ENCODE results near the gene ATXN7L2.

Gene ATXN7L2

GRCh38 chr1:109478806-109479205, 4.9 kb upstream of the ATXN7L2 start:
- no peak overlapping the region for H3K27ac ChIP-seq
- no peak for TF ChIP-seq CTCF (conservative IDR thresholded peaks at IDR 0.05)

GRCh38 chr1:109479311-109479710, 4.4 kb upstream of the ATXN7L2 start:
- H3K27ac ChIP-seq = no peak overlapping the region
- no peak for TF ChIP-seq CTCF (conservative IDR thresholded peaks at IDR 0.05)

GRCh38 chr1:109479901-109480300, 3.8 kb upstream of the ATXN7L2 start:
- no peak overlapping the region for H3K27ac ChIP-seq
- TF ChIP-seq CTCF (conservative IDR thresholded peaks at IDR 0.05) = no peak

GRCh38 chr1:109481646-109482045, 2.1 kb upstream of the ATXN7L2 start:
- TF ChIP-seq CTCF (conservative IDR thresholded peaks at IDR 0.05) = no peak
- H3K27ac ChIP-seq = no peak overlapping the region

GRCh38 chr1:109482242-109482641, 1.5 kb upstream of the ATXN7L2 start:
- no peak for TF ChIP-seq CTCF (conservative IDR thresholded peaks at IDR 0.05)
- H3K27ac ChIP-seq = no peak overlapping the region

GRCh38 chr1:109482791-109483671, 674 bp upstream of the ATXN7L2 start:
- peak overlapping the region; percentile 81; the same call in 1 of the 2 replicates for H3K27ac ChIP-seq
- TF ChIP-seq CTCF (conservative IDR thresholded peaks at IDR 0.05) = no peak

- H3K27ac ChIP-seq = peak overlapping the region; percentile 81
- TF ChIP-seq CTCF (conservative IDR thresholded peaks at IDR 0.05) = no peak
These were observed 842 bp downstream of the ATXN7L2 start for GRCh38 chr1:109484519-109484975.

Measured in VCaP (cell line).